ENCODE results near the gene HOXB1.
"Not testable (repeated sequence)": the region's sequence is repeated elsewhere in the genome, so short reads cannot be mapped to it uniquely, and the experiment has no call there.

The HOXB1 gene

DNA sequence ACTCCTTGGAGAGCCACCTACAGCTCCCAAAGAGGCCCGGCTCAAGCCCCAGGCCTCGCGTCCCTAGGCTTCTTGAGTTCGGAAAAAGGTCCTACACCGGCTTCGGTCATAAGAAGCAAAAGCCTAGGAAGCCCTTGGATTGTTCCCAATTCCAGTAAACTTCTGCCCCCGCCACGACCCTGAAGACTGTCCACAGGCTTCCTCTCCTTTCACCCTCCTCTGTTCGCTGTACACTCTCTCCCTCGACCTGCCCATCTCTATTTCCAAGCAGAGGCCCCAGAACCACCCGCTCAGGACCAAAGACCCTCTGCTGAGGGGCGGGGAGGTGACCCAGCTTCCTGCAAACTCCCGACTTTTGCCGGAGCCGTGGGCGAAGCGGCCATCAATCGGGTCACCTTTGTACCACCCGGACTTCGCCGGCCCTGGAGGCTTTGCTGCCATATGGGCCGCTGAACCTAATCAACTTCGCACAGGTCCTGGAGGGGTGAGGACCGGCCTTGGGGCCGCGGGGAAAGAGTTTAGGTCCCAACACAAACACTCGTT lies 11.4 kb upstream of the HOXB1 start:
- DNase-seq: peak; percentile 66

GRCh38 chr17:48541577-48542113 lies 10.8 kb upstream of the HOXB1 start:
- peak; percentile 75 for DNase-seq

DNA sequence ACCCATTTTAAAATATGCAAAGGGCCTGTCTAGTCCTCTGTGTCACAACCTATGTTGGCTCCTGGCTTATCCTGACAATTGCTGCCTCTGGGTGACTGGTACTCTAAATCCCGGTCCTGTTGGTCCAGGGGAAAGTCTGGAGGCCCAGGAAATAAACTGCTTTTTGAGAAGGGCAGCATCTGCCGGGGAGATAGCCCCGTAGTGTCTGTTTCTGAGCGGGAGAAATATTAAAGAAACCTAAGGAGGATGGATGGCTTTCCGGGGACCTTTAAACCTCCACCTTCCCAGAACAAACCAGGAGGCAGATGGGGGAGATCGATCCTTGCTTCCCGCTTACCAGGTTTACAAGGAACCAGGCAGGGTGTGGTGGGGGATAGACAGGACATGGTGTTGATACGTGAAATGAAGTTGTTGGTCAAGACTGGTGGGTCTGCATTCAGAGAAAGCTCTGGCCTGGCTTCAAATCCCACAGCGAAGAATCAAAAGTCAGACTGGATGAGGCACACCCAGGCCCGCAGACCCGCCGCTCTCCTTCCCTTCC lies 10.3 kb upstream of the HOXB1 start:
- DNase-seq: no peak

GRCh38 chr17:48540213-48540612 lies 9.4 kb upstream of the HOXB1 start:
- DNase-seq: no peak

GRCh38 chr17:48539177-48539576 lies 8.4 kb upstream of the HOXB1 start:
- no peak for DNase-seq

DNA sequence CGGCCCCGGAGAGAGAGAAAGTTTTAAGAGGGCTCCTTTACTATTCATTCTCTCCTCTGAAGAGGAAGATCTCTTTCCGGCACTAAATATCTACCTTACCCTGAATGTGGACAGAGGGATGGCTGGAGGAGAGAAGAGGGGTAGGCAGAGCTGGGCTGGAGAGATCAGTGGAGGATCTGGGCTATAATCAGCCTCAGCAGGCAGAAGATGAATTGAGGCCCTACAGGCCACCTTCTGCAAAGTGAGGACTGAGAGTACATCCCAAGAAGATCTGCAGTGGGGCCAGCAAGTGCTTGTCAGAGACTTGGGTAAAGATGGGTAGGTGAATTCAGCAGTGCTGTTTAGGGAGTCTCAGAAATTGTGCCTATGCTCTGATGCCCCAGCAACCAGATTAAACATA lies 6.5 kb upstream of the HOXB1 start:
- DNase-seq: no peak

DNA sequence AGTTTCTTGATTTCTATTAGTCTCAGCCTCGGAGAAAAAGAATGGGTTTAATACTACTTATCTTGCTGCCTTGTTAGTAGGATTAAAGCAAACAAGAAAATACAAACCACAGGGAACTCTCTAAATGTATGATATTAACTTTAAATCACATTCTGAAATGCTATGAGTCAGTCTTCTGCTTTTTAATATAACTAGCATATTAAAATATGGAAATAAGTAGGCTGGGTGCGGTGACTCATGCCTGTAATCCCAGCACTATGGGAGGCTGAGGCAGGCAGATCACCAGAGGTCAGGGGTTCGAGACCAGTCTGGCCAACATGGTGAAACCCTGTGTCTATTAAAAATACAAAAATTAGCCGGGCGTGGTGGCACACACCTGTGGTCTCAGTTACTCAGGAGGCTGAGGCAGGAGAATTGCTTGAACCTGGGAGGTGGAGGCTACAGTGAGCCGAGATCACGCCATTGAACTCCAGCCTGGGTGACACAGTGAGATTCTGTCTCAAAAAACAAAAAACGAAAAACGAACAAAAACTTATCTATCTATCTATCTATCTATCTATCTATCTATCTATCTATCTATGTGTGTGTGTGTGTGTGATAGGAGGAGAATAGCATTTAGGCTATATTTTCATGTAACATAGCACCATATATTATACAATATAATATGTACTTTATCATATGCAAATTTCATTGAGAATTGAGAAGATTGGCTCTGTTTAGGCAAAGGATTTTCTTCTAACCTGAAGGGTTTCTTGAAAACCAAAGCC lies 5.2 kb upstream of the HOXB1 start:
- DNase-seq: not testable (repeated sequence)

GRCh38 chr17:48532261-48532660 lies 1.4 kb upstream of the HOXB1 start:
- DNase-seq: no peak

- no peak for DNase-seq
Observed at GRCh38 chr17:48530208-48530886, 464 bp downstream of the HOXB1 start.

DNA sequence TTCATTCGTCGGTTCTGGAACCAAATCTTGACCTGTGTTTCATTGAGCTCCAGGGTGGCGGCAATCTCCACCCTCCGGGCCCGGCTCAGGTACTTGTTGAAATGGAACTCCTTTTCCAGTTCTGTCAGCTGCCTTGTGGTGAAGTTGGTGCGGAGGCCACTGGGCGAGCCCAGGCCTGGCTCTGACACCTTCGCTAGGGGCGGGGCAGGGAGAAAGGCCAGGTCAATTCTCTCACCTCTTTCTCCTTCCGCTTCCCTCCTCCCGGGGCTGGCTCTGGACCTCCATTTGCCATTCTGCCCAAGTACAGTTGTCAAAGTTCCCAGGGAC lies 1.2 kb downstream of the HOXB1 start:
- DNase-seq: no peak

GRCh38 chr17:48528936-48529682 lies 1.7 kb downstream of the HOXB1 start:
- DNase-seq: no peak

GRCh38 chr17:48528153-48528935 lies 2.5 kb downstream of the HOXB1 start:
- no peak for DNase-seq

DNA sequence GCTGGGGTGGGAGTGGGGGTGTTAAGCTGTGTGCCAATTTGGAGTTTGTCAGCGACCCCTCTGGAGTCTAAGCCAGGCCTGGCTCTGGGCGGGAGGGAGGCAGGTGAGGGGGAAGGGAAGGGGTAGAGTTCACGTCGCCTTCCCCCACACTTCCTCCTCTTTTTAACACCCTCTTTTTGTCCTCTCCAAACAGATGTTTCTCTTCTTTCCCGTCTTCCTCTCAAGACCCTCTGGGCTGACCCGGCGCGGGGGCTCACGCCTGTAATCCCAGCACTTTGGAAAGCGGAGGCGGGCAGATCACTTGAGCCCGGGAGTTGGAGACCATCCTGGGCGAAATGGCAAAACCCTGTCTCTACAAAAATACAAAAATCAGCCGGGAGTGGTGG lies 3.3 kb downstream of the HOXB1 start:
- no peak for DNase-seq

DNA sequence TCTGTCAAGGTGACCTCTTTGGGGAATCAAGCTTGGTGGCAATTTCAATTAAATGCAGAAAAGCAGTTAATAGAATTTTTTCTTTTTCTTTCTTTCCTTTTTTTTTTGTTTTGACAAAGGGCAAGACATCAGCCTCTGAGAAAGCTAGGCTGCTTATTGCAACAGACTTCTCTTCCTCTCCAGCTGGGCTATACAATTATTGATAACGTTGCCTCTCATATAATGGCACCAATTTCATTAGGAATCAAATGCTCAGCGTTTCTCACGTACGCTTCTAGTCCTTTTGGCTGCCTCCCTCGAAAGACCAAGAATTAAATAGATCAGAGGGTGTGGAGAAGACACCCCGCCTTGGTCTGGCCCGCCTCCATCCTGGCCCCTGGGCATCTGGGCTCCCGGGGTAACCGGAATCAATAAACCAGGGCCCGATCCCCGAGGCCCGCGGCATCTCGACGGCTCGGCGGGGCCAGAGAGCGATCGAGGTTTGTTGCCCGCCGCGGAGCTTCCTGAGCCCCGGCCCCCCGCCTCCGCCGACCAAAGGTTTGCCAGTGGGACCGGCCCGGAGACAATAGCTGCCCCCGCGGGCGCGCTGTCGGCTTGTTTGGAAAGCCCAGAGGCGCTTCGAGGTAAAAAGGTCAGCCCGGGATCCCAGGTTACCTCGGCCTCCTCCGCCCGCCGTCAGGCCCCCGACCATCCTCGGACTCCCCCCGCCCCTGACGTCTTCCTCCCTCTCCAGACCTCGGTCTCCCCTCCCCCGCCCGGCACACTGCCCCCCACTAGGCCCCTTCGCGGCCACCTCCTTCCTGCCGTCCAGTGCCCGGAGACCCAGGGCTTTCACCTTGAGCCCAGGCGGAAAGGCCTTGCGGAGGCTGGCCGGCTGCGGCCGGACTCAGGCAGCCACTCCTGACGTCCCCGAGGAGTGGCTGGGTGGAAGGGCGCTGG lies 3.9 kb downstream of the HOXB1 start:
- no peak for DNase-seq

DNA sequence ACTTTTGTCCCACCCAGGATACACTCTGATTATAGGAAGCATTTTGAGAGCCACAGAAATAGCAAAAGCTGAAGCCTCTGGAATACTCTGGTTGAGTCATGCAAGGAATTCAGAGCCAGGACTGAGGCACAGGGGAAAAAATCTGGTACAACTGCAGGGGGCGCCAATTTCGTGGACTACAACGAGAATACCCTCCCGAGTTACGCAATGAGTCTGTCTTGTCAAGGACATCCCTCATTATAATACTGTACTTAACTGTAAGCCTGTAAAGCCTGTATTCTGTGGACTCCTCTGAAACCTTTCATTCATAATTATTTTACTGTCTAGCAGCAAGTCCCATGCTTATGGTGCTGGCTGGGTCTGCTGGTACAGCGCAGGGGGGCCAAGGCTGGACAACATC lies 7.8 kb downstream of the HOXB1 start:
- no peak for DNase-seq

- no peak for DNase-seq
Observed at GRCh38 chr17:48522031-48522653, 8.7 kb downstream of the HOXB1 start.

- no peak for DNase-seq
Observed at GRCh38 chr17:48520631-48521079, 10.2 kb downstream of the HOXB1 start.

GRCh38 chr17:48519427-48519826 lies 11.4 kb downstream of the HOXB1 start:
- DNase-seq: no peak

DNA sequence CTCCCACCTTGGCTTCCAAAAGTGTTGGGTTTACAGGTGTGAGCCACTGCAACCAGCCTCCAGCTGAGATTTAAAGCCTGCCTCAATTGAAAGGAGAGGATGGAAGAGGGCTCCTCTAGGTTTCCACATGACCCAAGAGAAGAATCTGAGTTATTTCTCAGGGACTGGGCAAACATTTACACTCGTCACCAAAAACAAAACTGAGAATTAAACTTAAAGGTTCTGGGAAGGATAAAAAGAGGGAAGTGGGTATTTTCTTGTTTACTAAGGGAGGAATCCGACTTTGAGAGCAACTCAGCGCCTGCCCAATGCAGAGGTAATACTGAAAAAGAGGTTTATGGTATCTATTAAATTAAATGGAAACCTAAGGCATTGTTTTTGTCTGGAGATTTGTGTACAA lies 13.3 kb downstream of the HOXB1 start:
- DNase-seq: no peak

Measured in activated CD8-positive, alpha-beta memory T cell treated with anti-CD3 and anti-CD28 coated beads, Interleukin-2, amount 50 U/mL, for 48 hours (primary cell).